ENCODE results near the gene FERMT1.

DNA sequence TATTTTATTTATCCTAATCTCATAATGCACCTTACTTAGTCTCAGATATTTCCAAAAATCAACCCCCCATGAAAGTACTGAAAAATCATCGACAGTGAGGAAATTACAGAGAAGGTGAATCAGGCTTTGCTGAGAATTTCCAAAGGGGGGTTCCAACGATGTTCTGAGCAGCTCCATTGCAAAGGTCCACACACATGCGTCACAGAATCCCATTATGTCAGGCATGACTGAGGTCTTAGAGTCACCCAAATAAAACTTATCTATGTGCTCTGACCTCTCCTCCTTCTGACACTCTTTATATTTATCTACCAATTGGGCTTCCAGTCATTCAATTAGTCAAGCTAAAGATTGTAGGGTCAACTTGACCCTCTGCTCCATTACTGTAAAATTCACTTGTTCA is 56.2 kb downstream of the FERMT1 start:
- TF ChIP-seq, protein P1, sequence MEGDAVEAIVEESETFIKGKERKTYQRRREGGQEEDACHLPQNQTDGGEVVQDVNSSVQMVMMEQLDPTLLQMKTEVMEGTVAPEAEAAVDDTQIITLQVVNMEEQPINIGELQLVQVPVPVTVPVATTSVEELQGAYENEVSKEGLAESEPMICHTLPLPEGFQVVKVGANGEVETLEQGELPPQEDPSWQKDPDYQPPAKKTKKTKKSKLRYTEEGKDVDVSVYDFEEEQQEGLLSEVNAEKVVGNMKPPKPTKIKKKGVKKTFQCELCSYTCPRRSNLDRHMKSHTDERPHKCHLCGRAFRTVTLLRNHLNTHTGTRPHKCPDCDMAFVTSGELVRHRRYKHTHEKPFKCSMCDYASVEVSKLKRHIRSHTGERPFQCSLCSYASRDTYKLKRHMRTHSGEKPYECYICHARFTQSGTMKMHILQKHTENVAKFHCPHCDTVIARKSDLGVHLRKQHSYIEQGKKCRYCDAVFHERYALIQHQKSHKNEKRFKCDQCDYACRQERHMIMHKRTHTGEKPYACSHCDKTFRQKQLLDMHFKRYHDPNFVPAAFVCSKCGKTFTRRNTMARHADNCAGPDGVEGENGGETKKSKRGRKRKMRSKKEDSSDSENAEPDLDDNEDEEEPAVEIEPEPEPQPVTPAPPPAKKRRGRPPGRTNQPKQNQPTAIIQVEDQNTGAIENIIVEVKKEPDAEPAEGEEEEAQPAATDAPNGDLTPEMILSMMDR (IDR thresholded peaks at IDR 0.05; ENCODE audit: insufficient read depth, low read depth, low read length) = no peak
- TF ChIP-seq EZH2 (IDR thresholded peaks at IDR 0.05; ENCODE audit: insufficient read depth, low read length) = no peak

Data from astrocyte (in vitro differentiated cells and primary cell).